Measurements from ENCODE around the gene PABPC1L2B.

- TF ChIP-seq POLR2AphosphoS5 (IDR thresholded peaks at IDR 0.05): no peak
- TF ChIP-seq, protein P1, sequence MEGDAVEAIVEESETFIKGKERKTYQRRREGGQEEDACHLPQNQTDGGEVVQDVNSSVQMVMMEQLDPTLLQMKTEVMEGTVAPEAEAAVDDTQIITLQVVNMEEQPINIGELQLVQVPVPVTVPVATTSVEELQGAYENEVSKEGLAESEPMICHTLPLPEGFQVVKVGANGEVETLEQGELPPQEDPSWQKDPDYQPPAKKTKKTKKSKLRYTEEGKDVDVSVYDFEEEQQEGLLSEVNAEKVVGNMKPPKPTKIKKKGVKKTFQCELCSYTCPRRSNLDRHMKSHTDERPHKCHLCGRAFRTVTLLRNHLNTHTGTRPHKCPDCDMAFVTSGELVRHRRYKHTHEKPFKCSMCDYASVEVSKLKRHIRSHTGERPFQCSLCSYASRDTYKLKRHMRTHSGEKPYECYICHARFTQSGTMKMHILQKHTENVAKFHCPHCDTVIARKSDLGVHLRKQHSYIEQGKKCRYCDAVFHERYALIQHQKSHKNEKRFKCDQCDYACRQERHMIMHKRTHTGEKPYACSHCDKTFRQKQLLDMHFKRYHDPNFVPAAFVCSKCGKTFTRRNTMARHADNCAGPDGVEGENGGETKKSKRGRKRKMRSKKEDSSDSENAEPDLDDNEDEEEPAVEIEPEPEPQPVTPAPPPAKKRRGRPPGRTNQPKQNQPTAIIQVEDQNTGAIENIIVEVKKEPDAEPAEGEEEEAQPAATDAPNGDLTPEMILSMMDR (IDR thresholded peaks at IDR 0.05): no peak
These were observed 18.8 kb downstream of the PABPC1L2B start for GRCh38 chrX:73021361-73022092.

All from suprapubic skin (tissue), 3 donors.